Liver (tissue), 3 donors: Measurements from ENCODE around the gene CTNNA1.

Experiments
- CTCF ChIP-seq: fragments of 150-350 bp; IDR thresholded peaks from 2 replicates; pipeline ENCODE4 v1.5.1; 2017; ENCODE audit warnings: improper control_type of control experiment, low read depth, low read length; ENCODE audit not compliant: missing input control
- EGR1 ChIP-seq, 2 donors: IDR thresholded peaks; 2 replicates each; pipeline ENCODE4 v1.6.1; 2016 to 2018; ENCODE audit warnings: antibody characterized with exemption in 2 of 2, low read depth in 2 of 2
- RAD21 ChIP-seq, 2 donors: IDR thresholded peaks; 2 replicates each; pipeline ENCODE4 v1.6.1; 2016; ENCODE audit warnings: antibody characterized with exemption in 2 of 2, mild to moderate bottlenecking in 2 of 2
- TAF1 ChIP-seq: conservative IDR thresholded peaks from 2 replicates; pipeline ENCODE4 v1.6.1; 2016; ENCODE audit warnings: antibody characterized with exemption, mild to moderate bottlenecking
- YY1 ChIP-seq: IDR thresholded peaks from 2 replicates; pipeline ENCODE4 v1.6.1; 2016; ENCODE audit warnings: antibody characterized with exemption, mild to moderate bottlenecking
- donor health status: healthy.
- donor health status: healthy.

GRCh38 chr5:138716456-138716924, 36.7 kb upstream of the CTNNA1 start:
- TF ChIP-seq RAD21 (IDR thresholded peaks at IDR 0.05) (no peak), CTCF (no peak), YY1 (no peak), TAF1 (no peak), EGR1 (IDR thresholded peaks at IDR 0.05; ENCODE audit: low read depth in 2 of 2) (no peak)
